DOHH2 (cell line): Measurements from ENCODE around the gene LSM7.

Source experiments
- EZH2phosphoT487 ChIP-seq: fragments of 200-600 bp; sonication (generic); IDR thresholded peaks from 2 replicates; pipeline ENCODE4 v1.6.1; 2017; ENCODE audit warnings: borderline replicate concordance, mild to moderate bottlenecking, antibody characterized with exemption, low read length, moderate library complexity, mixed read lengths
- TF ChIP-seq, protein P1 (sequence below): fragments of 200-600 bp; sonication (generic); IDR thresholded peaks from one replicate; pipeline ENCODE4 v1.5.1; 2014; ENCODE audit warnings: antibody characterized with exemption, mild to moderate bottlenecking, low read depth, low read length; ENCODE audit not compliant: poor library complexity, severe bottlenecking

DNA sequence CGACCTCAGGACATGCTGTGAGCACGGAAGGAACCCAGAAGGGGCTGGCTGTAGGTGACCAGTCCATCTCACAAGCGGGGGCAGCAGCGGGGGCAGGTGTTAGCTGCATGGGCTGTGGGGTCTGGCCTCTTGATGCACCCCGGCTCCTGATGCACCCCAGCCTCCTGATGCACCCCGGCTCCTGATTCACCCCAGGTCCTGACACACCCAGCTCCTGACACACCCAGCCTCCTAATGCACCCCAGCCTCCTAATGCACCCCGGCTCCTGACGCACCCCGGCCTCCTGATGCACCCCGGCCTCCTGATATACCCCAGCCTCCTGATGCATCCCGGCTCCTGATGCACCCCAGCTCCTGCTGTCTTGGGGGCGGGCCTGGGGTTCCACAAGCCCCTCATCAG lies 7.4 kb downstream of the LSM7 start:
- TF ChIP-seq, protein P1, sequence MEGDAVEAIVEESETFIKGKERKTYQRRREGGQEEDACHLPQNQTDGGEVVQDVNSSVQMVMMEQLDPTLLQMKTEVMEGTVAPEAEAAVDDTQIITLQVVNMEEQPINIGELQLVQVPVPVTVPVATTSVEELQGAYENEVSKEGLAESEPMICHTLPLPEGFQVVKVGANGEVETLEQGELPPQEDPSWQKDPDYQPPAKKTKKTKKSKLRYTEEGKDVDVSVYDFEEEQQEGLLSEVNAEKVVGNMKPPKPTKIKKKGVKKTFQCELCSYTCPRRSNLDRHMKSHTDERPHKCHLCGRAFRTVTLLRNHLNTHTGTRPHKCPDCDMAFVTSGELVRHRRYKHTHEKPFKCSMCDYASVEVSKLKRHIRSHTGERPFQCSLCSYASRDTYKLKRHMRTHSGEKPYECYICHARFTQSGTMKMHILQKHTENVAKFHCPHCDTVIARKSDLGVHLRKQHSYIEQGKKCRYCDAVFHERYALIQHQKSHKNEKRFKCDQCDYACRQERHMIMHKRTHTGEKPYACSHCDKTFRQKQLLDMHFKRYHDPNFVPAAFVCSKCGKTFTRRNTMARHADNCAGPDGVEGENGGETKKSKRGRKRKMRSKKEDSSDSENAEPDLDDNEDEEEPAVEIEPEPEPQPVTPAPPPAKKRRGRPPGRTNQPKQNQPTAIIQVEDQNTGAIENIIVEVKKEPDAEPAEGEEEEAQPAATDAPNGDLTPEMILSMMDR = no peak
- TF ChIP-seq EZH2phosphoT487 = no peak
